Smooth muscle cell (in vitro differentiated cells): ENCODE measurements around the gene KCNQ1. TPM values are rescaled to one million over a fixed set of nuclear protein-coding genes. Genes with fewer than 3 reads are reported as not detected.

Source experiments
- DNase-seq: peaks from one replicate; lab custom pipeline; 2025; ENCODE audit not compliant: unreplicated experiment; lab: John Stamatoyannopoulos, UW
- H2AFZ ChIP-seq: fragments of 200-600 bp; sonication (generic); 2 replicates; pipeline ENCODE4 v1.6.0; 2016; ENCODE audit warnings: antibody characterized with exemption, low read depth, mild to moderate bottlenecking
- H3F3A ChIP-seq: fragments of 200-600 bp; sonication (generic); 2 replicates; pipeline ENCODE4 v1.6.0; 2017; ENCODE audit warnings: antibody characterized with exemption, low read depth
- H3K27ac ChIP-seq: fragments of 200-600 bp; sonication (generic); 2 replicates; pipeline ENCODE4 v1.5.1; 2016; ENCODE audit warnings: low read depth, mild to moderate bottlenecking
- H3K27me3 ChIP-seq: fragments of 200-600 bp; sonication (generic); 2 replicates; pipeline ENCODE4 v1.6.1; 2016; ENCODE audit warnings: low read depth, mild to moderate bottlenecking
- H3K36me3 ChIP-seq: fragments of 200-600 bp; sonication (generic); 2 replicates; pipeline ENCODE4 v1.5.1; 2016; ENCODE audit warnings: low read depth
- H3K4me1 ChIP-seq: fragments of 200-600 bp; sonication (generic); 2 replicates; pipeline ENCODE4 v1.5.1; 2016; ENCODE audit warnings: low read depth
- H3K4me2 ChIP-seq: fragments of 200-600 bp; sonication (generic); 2 replicates; pipeline ENCODE4 v1.6.0; 2016; ENCODE audit warnings: mild to moderate bottlenecking
- H3K4me3 ChIP-seq: fragments of 200-600 bp; sonication (generic); 2 replicates; pipeline ENCODE4 v1.5.1; 2016; ENCODE audit warnings: mild to moderate bottlenecking
- H3K79me2 ChIP-seq: fragments of 200-600 bp; sonication (generic); 2 replicates; pipeline ENCODE4 v1.6.0; 2016; ENCODE audit warnings: low read depth, mild to moderate bottlenecking
- H3K9ac ChIP-seq: fragments of 200-600 bp; sonication (generic); 2 replicates; pipeline ENCODE4 v1.6.0; 2016; ENCODE audit warnings: low read depth
- H3K9me3 ChIP-seq: fragments of 200-600 bp; sonication (generic); replicated peaks from 2 replicates; pipeline ENCODE4 v1.5.1; 2016; ENCODE audit warnings: low read depth
- H4K20me1 ChIP-seq: fragments of 200-600 bp; sonication (generic); 2 replicates; pipeline ENCODE4 v1.6.0; 2016; ENCODE audit warnings: low read depth
- CTCF ChIP-seq: fragments of 200-600 bp; sonication (generic); IDR thresholded peaks from 2 replicates; pipeline ENCODE4 v1.5.1; 2017; ENCODE audit warnings: borderline replicate concordance, mild to moderate bottlenecking, antibody characterized with exemption; ENCODE audit not compliant: insufficient read depth, poor library complexity, severe bottlenecking
- WGBS: methylation state at CpG from one replicate; pipeline ENCODE4 v1.1.7; 2016; ENCODE audit warnings: low lambda C conversion rate; 5-methylcytosine and 5-hydroxymethylcytosine counted together
- polyA plus RNA-seq: library from polyadenylated mRNA; unstranded; fragments of >200 nt; fragmentation: Nextera tagmentation; extraction: Ambion mirVana; gene quantifications from 2 replicates; pipeline ENCODE4 v1.2.1, GENCODE V29; 2016
- total RNA-seq: library from RNA; depleted of rRNA; stranded (reverse); fragments of >200 nt; gene quantifications from 2 replicates; pipeline ENCODE4 v1.2.3, GENCODE V29; 2014

The KCNQ1 gene
- total and polyA plus RNA-seq, 2 experiments from 2014 or later: 1.3 to 2.3 TPM

- H4K20me1 ChIP-seq: no peaks in the 10 kb centered on the region
- no peak overlapping the region for H3K4me3 ChIP-seq
- H3K9ac ChIP-seq: no peak overlapping the region
- no peaks in the 10 kb centered on the region for H3K9me3 ChIP-seq
- peaks cover 8% of the 10 kb centered on the region for H3K4me1 ChIP-seq
- 89% methylated on average over 17 of the region's 17 CpGs for WGBS
- H3K79me2 ChIP-seq: no peaks in the 10 kb centered on the region
- H3K4me2 ChIP-seq: no peak overlapping the region
- DNase-seq: no peak
- H2AFZ ChIP-seq: no peak overlapping the region
- H3K27me3 ChIP-seq: peaks cover 38% of the 10 kb centered on the region
- no peaks in the 10 kb centered on the region for H3F3A ChIP-seq
- TF ChIP-seq CTCF: no peak
- no peak overlapping the region for H3K27ac ChIP-seq
- H3K36me3 ChIP-seq: no peaks in the 10 kb centered on the region
Observed at GRCh38 chr11:2870460-2870859, 425.7 kb downstream of the KCNQ1 start.

GRCh38 chr11:2870969-2871680 lies 426.3 kb downstream of the KCNQ1 start:
- Histone ChIP-seq H3K36me3 (no peaks in the 10 kb centered on the region), H2AFZ (no peak overlapping the region), H3K27ac (no peak overlapping the region), H3K4me2 (no peak overlapping the region), H3K79me2 (no peaks in the 10 kb centered on the region), H4K20me1 (no peaks in the 10 kb centered on the region), H3K9me3 (no peaks in the 10 kb centered on the region), H3K9ac (no peak overlapping the region), H3K4me3 (no peak overlapping the region), H3K27me3 (peaks cover 38% of the 10 kb centered on the region), H3K4me1 (peaks cover 8% of the 10 kb centered on the region), H3F3A (no peaks in the 10 kb centered on the region)
- no peak for DNase-seq
- no peak for TF ChIP-seq CTCF
- WGBS: 58% methylated on average over 19 of the region's 22 CpGs

GRCh38 chr11:2874963-2875362 lies 430.2 kb downstream of the KCNQ1 start:
- Histone ChIP-seq H3K4me3 (no peak overlapping the region), H2AFZ (no peak overlapping the region), H3K9me3 (no peaks in the 10 kb centered on the region), H3K4me2 (no peak overlapping the region), H3F3A (no peaks in the 10 kb centered on the region), H3K79me2 (no peaks in the 10 kb centered on the region), H4K20me1 (no peaks in the 10 kb centered on the region), H3K4me1 (no peaks in the 10 kb centered on the region), H3K36me3 (no peaks in the 10 kb centered on the region), H3K9ac (no peak overlapping the region), H3K27me3 (peaks cover 16% of the 10 kb centered on the region), H3K27ac (no peak overlapping the region)
- no peak for TF ChIP-seq CTCF
- DNase-seq: no peak
- 94% methylated on average over 10 of the region's 10 CpGs for WGBS

- no peak overlapping the region for H3K27ac ChIP-seq
- H3F3A ChIP-seq: no peaks in the 10 kb centered on the region
- WGBS: 94% methylated on average over 6 of the region's 6 CpGs
- no peak overlapping the region for H3K4me3 ChIP-seq
- H3K9me3 ChIP-seq: no peaks in the 10 kb centered on the region
- no peak for DNase-seq
- peaks cover under 1% of the 10 kb centered on the region for H3K79me2 ChIP-seq
- H3K36me3 ChIP-seq: no peaks in the 10 kb centered on the region
- no peak overlapping the region for H2AFZ ChIP-seq
- no peak overlapping the region for H3K9ac ChIP-seq
- H3K4me2 ChIP-seq: no peak overlapping the region
- peaks cover 10% of the 10 kb centered on the region for H4K20me1 ChIP-seq
- H3K4me1 ChIP-seq: peaks cover 5% of the 10 kb centered on the region
- TF ChIP-seq CTCF: no peak
- H3K27me3 ChIP-seq: no peaks in the 10 kb centered on the region
Observed at GRCh38 chr11:2877474-2877873, 432.7 kb downstream of the KCNQ1 start.
